Dendritic cell treated with granulocyte-macrophage colony-stimulating factor and Interleukin-4, amounts not matched to agents 40 ng/mL and 50 ng/mL, for 4 days (primary cell): ENCODE data around the gene SH3RF1.

Experiments used
- H3K27ac Mint-ChIP-seq: one replicate; pipeline ENCODE4 v1.8.0; 2022; ENCODE audit warnings: mild to moderate bottlenecking, mixed read lengths
- H3K27me3 Mint-ChIP-seq: one replicate; pipeline ENCODE4 v1.8.0; 2022; ENCODE audit warnings: mild to moderate bottlenecking, mixed read lengths
- H3K36me3 Mint-ChIP-seq: one replicate; pipeline ENCODE4 v1.8.0; 2022; ENCODE audit warnings: low read depth, mixed read lengths
- H3K4me1 Mint-ChIP-seq: one replicate; pipeline ENCODE4 v1.8.0; 2022; ENCODE audit warnings: low read depth, mixed read lengths
- H3K4me3 Mint-ChIP-seq: one replicate; pipeline ENCODE4 v1.8.0; 2022; ENCODE audit warnings: mild to moderate bottlenecking, moderate library complexity, mixed read lengths
- H3K9me3 Mint-ChIP-seq: one replicate; pipeline ENCODE4 v1.8.0; 2022; ENCODE audit warnings: mixed read lengths
- intact Hi-C: fragments of 100-400 bp; cut with micrococcal nuclease; formaldehyde crosslinking; loops from one replicate; pipeline ENCODE4 v1.15.0; 2022

SH3RF1 gene

GRCh38 chr4:169270810-169271691 lies at the start of gene SH3RF1:
Gene SH3RF1 (minus strand): TSS chr4:169270956. CDS start chr4:169269212, 1,744 bp downstream.
- peaks cover 31% of the 10 kb centered on the region for H3K4me1 Mint-ChIP-seq
- peak within 1 kb of the TSS; percentile 63 for H3K27ac Mint-ChIP-seq
- no peaks in the 10 kb centered on the region for H3K9me3 Mint-ChIP-seq
- H3K36me3 Mint-ChIP-seq = no peaks in the 10 kb centered on the region
- peaks cover 15% of the 10 kb centered on the region for H3K27me3 Mint-ChIP-seq
- peak within 1 kb of the TSS; percentile 84 for H3K4me3 Mint-ChIP-seq
- intact Hi-C loops = loop anchor here (10.0 kb wide), 1 partner anchor 256 kb away; the partner anchor contains the start of gene CBR4

- Mint-ChIP-seq H3K4me3 (no peak overlapping the region), H3K4me1 (no peaks in the 10 kb centered on the region), H3K36me3 (no peaks in the 10 kb centered on the region), H3K9me3 (no peaks in the 10 kb centered on the region), H3K27ac (no peak overlapping the region), H3K27me3 (no peaks in the 10 kb centered on the region)
- intact Hi-C loops = no loop called here
Measured at GRCh38 chr4:169315530-169316343, 45.0 kb upstream of the SH3RF1 start.

- intact Hi-C loops = loop anchor here (5.0 kb wide), 1 partner anchor 288 kb away; no protein-coding TSS in a partner anchor
- no peaks in the 10 kb centered on the region for H3K36me3 Mint-ChIP-seq
- H3K27me3 Mint-ChIP-seq = no peaks in the 10 kb centered on the region
- no peaks in the 10 kb centered on the region for H3K9me3 Mint-ChIP-seq
- H3K4me1 Mint-ChIP-seq = no peaks in the 10 kb centered on the region
- no peak overlapping the region for H3K4me3 Mint-ChIP-seq
- no peak overlapping the region for H3K27ac Mint-ChIP-seq
Measured at GRCh38 chr4:169314906-169315305, 44.1 kb upstream of the SH3RF1 start.

GRCh38 chr4:169313732-169314131 lies 43.0 kb upstream of the SH3RF1 start:
- no peak overlapping the region for H3K4me3 Mint-ChIP-seq
- intact Hi-C loops = loop anchor here (5.0 kb wide), 1 partner anchor 286 kb away; no protein-coding TSS in a partner anchor
- no peaks in the 10 kb centered on the region for H3K9me3 Mint-ChIP-seq
- H3K27me3 Mint-ChIP-seq = no peaks in the 10 kb centered on the region
- H3K4me1 Mint-ChIP-seq = no peaks in the 10 kb centered on the region
- H3K36me3 Mint-ChIP-seq = no peaks in the 10 kb centered on the region
- H3K27ac Mint-ChIP-seq = no peak overlapping the region

GRCh38 chr4:169312690-169313422 lies 42.1 kb upstream of the SH3RF1 start:
- Mint-ChIP-seq H3K4me3 (no peak overlapping the region), H3K4me1 (no peaks in the 10 kb centered on the region), H3K36me3 (no peaks in the 10 kb centered on the region), H3K27ac (no peak overlapping the region), H3K27me3 (no peaks in the 10 kb centered on the region), H3K9me3 (no peaks in the 10 kb centered on the region)
- intact Hi-C loops = loop anchor here (5.0 kb wide), 1 partner anchor 286 kb away; no protein-coding TSS in a partner anchor

GRCh38 chr4:169311643-169312365 lies 41.0 kb upstream of the SH3RF1 start:
- no peaks in the 10 kb centered on the region for H3K36me3 Mint-ChIP-seq
- intact Hi-C loops = loop anchor here (5.0 kb wide), 1 partner anchor 285 kb away; no protein-coding TSS in a partner anchor
- H3K27me3 Mint-ChIP-seq = no peaks in the 10 kb centered on the region
- no peaks in the 10 kb centered on the region for H3K9me3 Mint-ChIP-seq
- no peak overlapping the region for H3K4me3 Mint-ChIP-seq
- no peaks in the 10 kb centered on the region for H3K4me1 Mint-ChIP-seq
- no peak overlapping the region for H3K27ac Mint-ChIP-seq

- Mint-ChIP-seq H3K27ac (no peak overlapping the region), H3K4me3 (no peak overlapping the region), H3K9me3 (no peaks in the 10 kb centered on the region), H3K4me1 (no peaks in the 10 kb centered on the region), H3K36me3 (no peaks in the 10 kb centered on the region), H3K27me3 (no peaks in the 10 kb centered on the region)
- intact Hi-C loops = no loop called here
Measured at GRCh38 chr4:169309326-169309967, 38.7 kb upstream of the SH3RF1 start.

DNA sequence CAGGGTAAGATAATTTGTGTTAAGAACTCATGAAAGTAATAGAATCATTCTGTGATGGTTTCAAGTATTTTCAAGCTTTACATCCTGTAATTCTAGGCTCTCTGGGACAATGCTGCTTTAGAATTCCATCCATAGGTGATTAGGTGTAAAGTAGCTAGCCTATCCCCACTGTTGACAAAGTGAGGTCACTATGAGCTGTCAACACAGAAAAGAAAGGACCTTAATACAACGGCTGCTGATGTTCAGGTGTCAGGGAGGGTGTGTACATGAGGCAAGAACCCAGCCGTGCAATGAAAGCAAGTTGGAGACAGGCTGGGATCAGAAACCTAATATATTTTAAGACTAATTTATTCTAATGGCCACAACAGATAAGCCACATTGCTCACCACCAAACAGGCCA lies 36.8 kb upstream of the SH3RF1 start:
- Mint-ChIP-seq H3K4me1 (no peaks in the 10 kb centered on the region), H3K27me3 (no peaks in the 10 kb centered on the region), H3K4me3 (no peak overlapping the region), H3K9me3 (no peaks in the 10 kb centered on the region), H3K27ac (no peak overlapping the region), H3K36me3 (no peaks in the 10 kb centered on the region)
- intact Hi-C loops = no loop called here

GRCh38 chr4:169305651-169306050 lies 34.9 kb upstream of the SH3RF1 start:
- H3K4me1 Mint-ChIP-seq = no peaks in the 10 kb centered on the region
- H3K4me3 Mint-ChIP-seq = no peak overlapping the region
- H3K36me3 Mint-ChIP-seq = no peaks in the 10 kb centered on the region
- no peak overlapping the region for H3K27ac Mint-ChIP-seq
- H3K9me3 Mint-ChIP-seq = no peaks in the 10 kb centered on the region
- intact Hi-C loops = no loop called here
- H3K27me3 Mint-ChIP-seq = no peaks in the 10 kb centered on the region

- Mint-ChIP-seq H3K9me3 (no peaks in the 10 kb centered on the region), H3K4me3 (no peak overlapping the region)
- intact Hi-C loops = no loop called here
Measured at GRCh38 chr4:169305173-169305572, 34.4 kb upstream of the SH3RF1 start.

DNA sequence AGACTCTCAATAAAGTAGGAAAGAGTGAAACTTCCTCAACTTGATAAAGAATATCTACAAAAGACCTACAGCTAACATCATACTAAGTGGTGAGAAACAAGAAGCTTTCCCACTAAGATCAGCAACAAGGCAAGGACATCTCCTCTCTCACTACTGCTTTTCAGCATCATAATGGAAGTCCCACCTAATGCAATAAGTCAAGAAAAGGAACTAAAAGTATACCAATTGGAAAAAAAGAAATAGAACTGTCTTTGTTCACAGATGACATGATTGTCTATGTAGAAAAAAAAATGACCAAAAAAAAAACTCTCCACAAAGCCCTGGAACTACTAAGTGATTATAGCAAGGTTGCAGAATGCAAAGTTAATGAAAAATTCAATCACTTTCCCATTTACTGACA lies 25.1 kb upstream of the SH3RF1 start:
- Mint-ChIP-seq H3K27ac (no peak overlapping the region), H3K4me1 (peaks cover 36% of the 10 kb centered on the region), H3K36me3 (no peaks in the 10 kb centered on the region), H3K27me3 (peaks cover 1% of the 10 kb centered on the region), H3K4me3 (no peak overlapping the region), H3K9me3 (peaks cover 5% of the 10 kb centered on the region)
- intact Hi-C loops = no loop called here

More at GRCh38 chr4:169305173-169305572, 34.4 kb upstream of the SH3RF1 start:
- no peaks in the 10 kb centered on the region for H3K27me3 Mint-ChIP-seq
- H3K4me1 Mint-ChIP-seq = no peaks in the 10 kb centered on the region
- no peaks in the 10 kb centered on the region for H3K36me3 Mint-ChIP-seq
- no peak overlapping the region for H3K27ac Mint-ChIP-seq

DNA sequence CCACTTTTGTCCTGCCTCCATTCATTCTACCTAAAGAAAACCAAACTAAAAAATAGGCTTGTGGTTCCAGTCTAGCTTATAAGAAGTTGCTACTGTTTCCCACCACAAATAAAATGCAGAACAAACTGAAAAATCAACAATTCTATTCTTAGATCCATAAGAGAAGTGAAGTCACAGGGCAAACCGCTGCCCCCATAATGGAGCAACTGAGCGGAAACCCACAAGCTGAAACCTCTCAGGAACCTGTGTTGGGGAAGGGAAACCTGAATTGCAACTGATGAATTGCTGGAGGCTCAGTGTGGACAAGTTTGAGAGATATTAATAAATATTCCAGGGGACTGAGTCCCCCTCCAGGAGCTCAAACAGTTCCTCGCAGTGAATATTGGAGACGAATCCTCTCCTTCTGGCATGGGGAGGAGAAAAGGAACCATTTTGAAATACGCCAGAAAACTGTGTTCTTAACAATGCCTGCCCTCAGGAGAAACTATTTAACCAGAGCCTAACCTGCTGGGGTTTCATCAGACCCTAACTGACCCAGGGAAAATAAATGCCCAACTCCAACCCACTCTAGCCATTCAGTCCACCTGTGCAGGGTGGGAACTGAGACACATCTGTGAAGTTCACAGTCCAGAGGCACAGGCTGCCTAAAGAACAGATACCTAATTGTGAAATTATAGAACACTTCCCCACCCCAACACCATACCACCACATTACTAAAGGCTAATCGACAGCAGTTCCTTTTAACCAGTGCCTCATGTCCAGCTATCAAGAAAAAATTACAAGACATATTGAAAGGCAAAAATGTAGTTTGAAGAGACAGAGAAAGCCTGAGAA lies 22.8 kb upstream of the SH3RF1 start:
- Mint-ChIP-seq H3K27me3 (peaks cover 1% of the 10 kb centered on the region), H3K4me1 (peaks cover 37% of the 10 kb centered on the region), H3K36me3 (no peaks in the 10 kb centered on the region), H3K4me3 (no peak overlapping the region), H3K27ac (no peak overlapping the region), H3K9me3 (peaks cover 5% of the 10 kb centered on the region)
- intact Hi-C loops = no loop called here
